GM23338 (cell line): ENCODE measurements around the gene TULP4. TPM values are rescaled to one million over a fixed set of nuclear protein-coding genes. Genes with fewer than 3 reads are reported as not detected.

Experiments
- ATAC-seq: fragments of 200-7000 bp; cut with Tn5 transposase; 3 replicates; pipeline ENCODE4 v1.9.1; 2020
- DNase-seq: peaks from one replicate; pipeline ENCODE4 v3.0.0-alpha.2; 2015; ENCODE audit warnings: low spot score
- H2AFZ ChIP-seq: fragments of 200-600 bp; sonication (generic); 2 replicates; pipeline ENCODE4 v1.8.0; 2016; ENCODE audit warnings: antibody characterized with exemption, mild to moderate bottlenecking, moderate library complexity
- H3F3A ChIP-seq: fragments of 200-600 bp; sonication (generic); replicated peaks from 2 replicates; pipeline ENCODE4 v1.8.0; 2017; ENCODE audit warnings: antibody characterized with exemption, mixed run types, low read depth
- H3K27ac ChIP-seq: fragments of 200-600 bp; sonication (generic); 2 replicates; pipeline ENCODE4 v1.6.1; 2016; ENCODE audit warnings: low read depth
- H3K27me3 ChIP-seq: fragments of 200-600 bp; sonication (generic); 2 replicates; pipeline ENCODE4 v1.8.0; 2016; ENCODE audit warnings: mild to moderate bottlenecking, mixed run types, moderate library complexity; ENCODE audit not compliant: insufficient read depth
- H3K36me3 ChIP-seq: fragments of 200-600 bp; sonication (generic); 2 replicates; pipeline ENCODE4 v1.8.0; 2016; ENCODE audit warnings: mild to moderate bottlenecking; ENCODE audit not compliant: insufficient read depth
- H3K4me1 ChIP-seq: fragments of 200-600 bp; sonication (generic); 2 replicates; pipeline ENCODE4 v1.8.0; 2016; ENCODE audit warnings: mild to moderate bottlenecking, moderate library complexity; ENCODE audit not compliant: insufficient read depth
- H3K4me2 ChIP-seq: fragments of 200-600 bp; sonication (generic); 2 replicates; pipeline ENCODE4 v1.7.1; 2017; ENCODE audit warnings: mixed run types
- H3K4me3 ChIP-seq: fragments of 200-600 bp; sonication (generic); 2 replicates; pipeline ENCODE4 v1.6.1; 2016; ENCODE audit warnings: mixed run types
- H3K79me2 ChIP-seq: fragments of 200-600 bp; sonication (generic); replicated peaks from 2 replicates; pipeline ENCODE4 v1.8.0; 2017; ENCODE audit warnings: mild to moderate bottlenecking; ENCODE audit not compliant: insufficient read depth
- H3K9me2 ChIP-seq: fragments of 200-600 bp; sonication (generic); 2 replicates; pipeline ENCODE4 v1.8.0; 2017; ENCODE audit not compliant: insufficient read depth
- H4K20me1 ChIP-seq: fragments of 200-600 bp; sonication (generic); replicated peaks from 2 replicates; pipeline ENCODE4 v1.8.0; 2017; ENCODE audit warnings: mild to moderate bottlenecking; ENCODE audit not compliant: insufficient read depth
- H3K27ac Mint-ChIP-seq: 2 replicates; pipeline ENCODE4 v1.8.0; 2020; ENCODE audit warnings: inconsistent platforms, mild to moderate bottlenecking, moderate library complexity, mixed read lengths
- H3K27me3 Mint-ChIP-seq: 3 replicates; pipeline ENCODE4 v1.8.0; 2022; ENCODE audit warnings: low read depth, mild to moderate bottlenecking, moderate library complexity, mixed read lengths, inconsistent platforms; ENCODE audit not compliant: insufficient read depth, poor library complexity
- H3K36me3 Mint-ChIP-seq: 3 replicates; pipeline ENCODE4 v1.8.0; 2021; ENCODE audit warnings: low read depth, mild to moderate bottlenecking, inconsistent platforms, moderate library complexity, mixed read lengths
- H3K4me1 Mint-ChIP-seq: 3 replicates; pipeline ENCODE4 v1.8.0; 2020; ENCODE audit warnings: mild to moderate bottlenecking, inconsistent platforms, mixed read lengths
- H3K4me3 Mint-ChIP-seq: 3 replicates; pipeline ENCODE4 v1.8.0; 2021; ENCODE audit warnings: moderate library complexity, mild to moderate bottlenecking, inconsistent platforms, mixed read lengths
- H3K9me3 Mint-ChIP-seq: 3 replicates; pipeline ENCODE4 v1.8.0; 2020; ENCODE audit warnings: moderate library complexity, mild to moderate bottlenecking, inconsistent platforms, mixed read lengths
- EZH2 ChIP-seq: fragments of 200-600 bp; sonication (generic); IDR thresholded peaks from one replicate; pipeline ENCODE4 v1.8.0; 2017; ENCODE audit warnings: antibody characterized with exemption, mild to moderate bottlenecking, low read depth; ENCODE audit not compliant: unreplicated experiment
- EZH2phosphoT487 ChIP-seq: fragments of 200-600 bp; sonication (generic); IDR thresholded peaks from one replicate; pipeline ENCODE4 v1.8.1; 2018; ENCODE audit warnings: antibody characterized with exemption; ENCODE audit not compliant: unreplicated experiment
- JUNB ChIP-seq: IDR thresholded peaks from one replicate; pipeline ENCODE4 v1.6.1; 2016; ENCODE audit warnings: antibody characterized with exemption; ENCODE audit not compliant: unreplicated experiment
- NANOG ChIP-seq: IDR thresholded peaks from 2 replicates; pipeline ENCODE4 v1.6.1; 2016; ENCODE audit warnings: antibody characterized with exemption, borderline replicate concordance
- POLR2AphosphoS5 ChIP-seq: IDR thresholded peaks from 2 replicates; pipeline ENCODE4 v1.6.1; 2016; ENCODE audit warnings: antibody characterized with exemption, low read depth
- STAT1 ChIP-seq: IDR thresholded peaks from one replicate; pipeline ENCODE4 v1.6.1; 2016; ENCODE audit warnings: antibody characterized with exemption; ENCODE audit not compliant: unreplicated experiment
- ZNF114 ChIP-seq: fragments of 250-450 bp; sonication (Bioruptor Pico); IDR thresholded peaks from 2 replicates; pipeline ENCODE4 v1.5.0; 2020; ENCODE audit warnings: mild to moderate bottlenecking, moderate library complexity
- ZNF331 ChIP-seq: fragments of 250-450 bp; sonication (Bioruptor Pico); IDR thresholded peaks from 2 replicates; pipeline ENCODE4 v1.5.0; 2020; ENCODE audit warnings: low read depth, mild to moderate bottlenecking, moderate library complexity
- ZNF462 ChIP-seq: fragments of 250-450 bp; sonication (Bioruptor Pico); IDR thresholded peaks from 2 replicates; pipeline ENCODE4 v1.5.0; 2020; ENCODE audit warnings: mild to moderate bottlenecking, moderate library complexity
- polyA plus RNA-seq: library from polyadenylated mRNA; unstranded; fragments of >200 nt; fragmentation: Nextera tagmentation; extraction: Ambion mirVana; gene quantifications from 2 replicates; pipeline ENCODE4 v1.2.1, GENCODE V29; 2016
- total RNA-seq: library from RNA; depleted of rRNA; stranded (reverse); fragments of >200 nt; shearing (Covaris generic); gene quantifications from 2 replicates; pipeline ENCODE4 v1.2.3, GENCODE V29; 2014
- TF ChIP-seq, protein P1 (sequence below): IDR thresholded peaks from 2 replicates; pipeline ENCODE4 v1.6.1; 2016; ENCODE audit warnings: antibody characterized with exemption
- TF ChIP-seq, protein P2 (sequence below), 2 experiments: fragments of 200-600 bp in 1 of 2; sonication (generic) in 1 of 2; conservative IDR thresholded peaks; 2 replicates each; pipeline versions ENCODE4 v1.5.1 to v1.6.1; 2016 to 2017; ENCODE audit warnings: antibody characterized with exemption in 2 of 2, low read depth in 2 of 2, mild to moderate bottlenecking in 2 of 2, moderate library complexity in 1 of 2

TULP4 gene
- total and polyA plus RNA-seq, 2 experiments from 2014 or later = 31.2 to 50.2 TPM

DNA sequence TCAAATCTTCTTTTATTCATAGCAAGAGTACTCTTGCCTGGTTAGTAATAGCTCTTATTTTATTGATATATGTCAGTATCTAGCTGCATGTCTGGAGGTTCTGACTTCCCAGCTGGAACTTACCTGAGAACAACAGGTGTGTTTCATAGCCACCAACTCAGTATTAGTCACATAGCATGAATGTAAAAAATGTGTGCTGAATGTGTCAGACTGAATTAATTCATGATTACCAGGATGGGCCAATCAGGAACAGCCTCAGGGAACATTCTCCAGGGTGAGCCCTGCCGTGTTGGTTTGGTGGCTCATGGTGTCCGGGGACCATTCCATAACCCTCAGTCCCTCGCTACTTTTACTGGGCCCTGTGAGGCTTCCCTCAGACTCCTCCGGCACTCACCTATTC lies 99.7 kb downstream of the TULP4 start (continued):
- TF ChIP-seq, protein P1, sequence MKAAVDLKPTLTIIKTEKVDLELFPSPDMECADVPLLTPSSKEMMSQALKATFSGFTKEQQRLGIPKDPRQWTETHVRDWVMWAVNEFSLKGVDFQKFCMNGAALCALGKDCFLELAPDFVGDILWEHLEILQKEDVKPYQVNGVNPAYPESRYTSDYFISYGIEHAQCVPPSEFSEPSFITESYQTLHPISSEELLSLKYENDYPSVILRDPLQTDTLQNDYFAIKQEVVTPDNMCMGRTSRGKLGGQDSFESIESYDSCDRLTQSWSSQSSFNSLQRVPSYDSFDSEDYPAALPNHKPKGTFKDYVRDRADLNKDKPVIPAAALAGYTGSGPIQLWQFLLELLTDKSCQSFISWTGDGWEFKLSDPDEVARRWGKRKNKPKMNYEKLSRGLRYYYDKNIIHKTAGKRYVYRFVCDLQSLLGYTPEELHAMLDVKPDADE = no peak
- TF ChIP-seq STAT1 (no peak), POLR2AphosphoS5 (no peak), ZNF331 (CRISPR knock-in tag) (no peak), NANOG (no peak), JUNB (no peak), EZH2phosphoT487 (no peak), EZH2 (no peak), ZNF114 (CRISPR knock-in tag) (no peak)
- TF ChIP-seq, protein P2, sequence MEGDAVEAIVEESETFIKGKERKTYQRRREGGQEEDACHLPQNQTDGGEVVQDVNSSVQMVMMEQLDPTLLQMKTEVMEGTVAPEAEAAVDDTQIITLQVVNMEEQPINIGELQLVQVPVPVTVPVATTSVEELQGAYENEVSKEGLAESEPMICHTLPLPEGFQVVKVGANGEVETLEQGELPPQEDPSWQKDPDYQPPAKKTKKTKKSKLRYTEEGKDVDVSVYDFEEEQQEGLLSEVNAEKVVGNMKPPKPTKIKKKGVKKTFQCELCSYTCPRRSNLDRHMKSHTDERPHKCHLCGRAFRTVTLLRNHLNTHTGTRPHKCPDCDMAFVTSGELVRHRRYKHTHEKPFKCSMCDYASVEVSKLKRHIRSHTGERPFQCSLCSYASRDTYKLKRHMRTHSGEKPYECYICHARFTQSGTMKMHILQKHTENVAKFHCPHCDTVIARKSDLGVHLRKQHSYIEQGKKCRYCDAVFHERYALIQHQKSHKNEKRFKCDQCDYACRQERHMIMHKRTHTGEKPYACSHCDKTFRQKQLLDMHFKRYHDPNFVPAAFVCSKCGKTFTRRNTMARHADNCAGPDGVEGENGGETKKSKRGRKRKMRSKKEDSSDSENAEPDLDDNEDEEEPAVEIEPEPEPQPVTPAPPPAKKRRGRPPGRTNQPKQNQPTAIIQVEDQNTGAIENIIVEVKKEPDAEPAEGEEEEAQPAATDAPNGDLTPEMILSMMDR (conservative IDR thresholded peaks at IDR 0.05; ENCODE audit: low read depth in 2 of 2) = no peak

DNA sequence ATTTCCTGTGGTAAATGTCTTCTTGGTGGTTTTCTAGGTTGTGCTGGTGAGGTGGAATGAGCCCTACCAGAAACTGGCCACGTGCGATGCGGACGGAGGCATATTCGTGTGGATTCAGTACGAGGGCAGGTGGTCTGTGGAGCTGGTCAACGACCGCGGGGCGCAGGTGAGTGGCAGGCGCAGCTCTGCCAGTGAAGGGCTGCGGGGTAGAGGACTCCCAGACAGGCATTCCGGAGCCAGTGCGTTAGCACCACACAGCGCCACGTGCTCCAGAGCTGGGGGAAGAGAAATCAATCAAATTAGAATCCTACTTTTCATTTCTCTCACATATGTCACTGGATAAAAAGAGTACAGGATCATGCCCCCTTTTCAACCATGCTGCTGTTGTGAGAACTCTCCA lies 100.8 kb downstream of the TULP4 start:
- peaks cover 3% of the 10 kb centered on the region for H3K27me3 Mint-ChIP-seq
- H3F3A ChIP-seq = no peaks in the 10 kb centered on the region
- H3K9me2 ChIP-seq = no peaks in the 10 kb centered on the region
- H3K27ac ChIP-seq = no peak overlapping the region
- DNase-seq = no peak
- ATAC-seq = no peak
- H3K4me3 Mint-ChIP-seq = no peak overlapping the region
- no peaks in the 10 kb centered on the region for H3K27me3 ChIP-seq
- H3K36me3 Mint-ChIP-seq = peaks cover 5% of the 10 kb centered on the region; the same call in 2 of the 3 replicates
- no peaks in the 10 kb centered on the region for H3K36me3 ChIP-seq
- H3K9me3 Mint-ChIP-seq = no peaks in the 10 kb centered on the region
- H4K20me1 ChIP-seq = 0 out of 2 replicates have a peak, but pooled peaks cover 2% of the 10 kb centered on the region
- TF ChIP-seq ZNF462 (CRISPR knock-in tag) (no peak), EZH2phosphoT487 (no peak), ZNF114 (CRISPR knock-in tag) (no peak)
- H3K4me1 ChIP-seq = no peaks in the 10 kb centered on the region
- H3K27ac Mint-ChIP-seq = no peak overlapping the region
- no peak overlapping the region for H2AFZ ChIP-seq
- no peak overlapping the region for H3K4me3 ChIP-seq
- no peak overlapping the region for H3K4me2 ChIP-seq
- H3K4me1 Mint-ChIP-seq = peaks cover 8% of the 10 kb centered on the region; the same call in 2 of the 3 replicates
- H3K79me2 ChIP-seq = 0 out of 2 replicates have a peak, but pooled peaks cover 5% of the 10 kb centered on the region
